Measurements from ENCODE around the gene TANGO2.

The TANGO2 gene

GRCh38 chr22:20033045-20033706, 12.3 kb downstream of the TANGO2 start:
- no peak overlapping the region for H3K4me3 ChIP-seq (ENCODE audit: control insufficient read depth, low read depth, low read length)
- no peak for DNase-seq (ENCODE audit: low read depth)
- TF ChIP-seq CTCF (IDR thresholded peaks at IDR 0.05; ENCODE audit: control insufficient read depth, insufficient read depth, low read depth, low read length, missing control alignments), result no peak

GRCh38 chr22:20034143-20034542, 13.2 kb downstream of the TANGO2 start:
- TF ChIP-seq CTCF (IDR thresholded peaks at IDR 0.05; ENCODE audit: control insufficient read depth, insufficient read depth, low read depth, low read length, missing control alignments), result no peak
- H3K4me3 ChIP-seq (ENCODE audit: control insufficient read depth, low read depth, low read length), result no peak overlapping the region
- no peak for DNase-seq (ENCODE audit: low read depth)

- no peak for DNase-seq (ENCODE audit: low read depth)
- no peak overlapping the region for H3K4me3 ChIP-seq (ENCODE audit: control insufficient read depth, low read depth, low read length)
- no peak for TF ChIP-seq CTCF (IDR thresholded peaks at IDR 0.05; ENCODE audit: control insufficient read depth, insufficient read depth, low read depth, low read length, missing control alignments)
These were observed 14.6 kb downstream of the TANGO2 start for GRCh38 chr22:20035375-20036083.

- DNase-seq (ENCODE audit: low read depth), result no peak
- H3K4me3 ChIP-seq (ENCODE audit: control insufficient read depth, low read depth, low read length), result no peak overlapping the region
These were observed 15.2 kb downstream of the TANGO2 start for GRCh38 chr22:20036084-20036482.

GRCh38 chr22:20036535-20037392, 15.9 kb downstream of the TANGO2 start:
- H3K4me3 ChIP-seq (ENCODE audit: control insufficient read depth, low read depth, low read length), result no peak overlapping the region

More at GRCh38 chr22:20036084-20036482, 15.2 kb downstream of the TANGO2 start:
- no peak for TF ChIP-seq CTCF (IDR thresholded peaks at IDR 0.05; ENCODE audit: control insufficient read depth, insufficient read depth, low read depth, low read length, missing control alignments)

More at GRCh38 chr22:20036535-20037392, 15.9 kb downstream of the TANGO2 start:
- TF ChIP-seq CTCF (IDR thresholded peaks at IDR 0.05; ENCODE audit: control insufficient read depth, insufficient read depth, low read depth, low read length, missing control alignments), result no peak
- no peak for DNase-seq (ENCODE audit: low read depth)
